Karpas-422 (cell line): ENCODE data around the gene DLGAP1. TPM values are rescaled to one million over a fixed set of nuclear protein-coding genes. Genes with fewer than 3 reads are reported as not detected.
A peak's percentile ranks its signal among the peaks of the same experiment; 100 is the strongest.

Source experiments
- DNase-seq: peaks from one replicate; pipeline ENCODE4 v3.0.0-alpha.2; 2015
- H2AFZ ChIP-seq: fragments of 200-600 bp; sonication (generic); 2 replicates; pipeline ENCODE4 v1.6.1; 2014; ENCODE audit warnings: antibody characterized with exemption, low read length, mixed read lengths
- H3K27ac ChIP-seq: fragments of 200-600 bp; sonication (generic); 2 replicates; pipeline ENCODE4 v1.5.1; 2014; ENCODE audit warnings: mild to moderate bottlenecking, low read length, moderate library complexity
- H3K27me3 ChIP-seq: fragments of 200-600 bp; sonication (generic); 2 replicates; pipeline ENCODE4 v1.6.1; 2014; ENCODE audit warnings: low read length, mixed read lengths
- H3K36me3 ChIP-seq: fragments of 200-600 bp; sonication (generic); 2 replicates; pipeline ENCODE4 v1.6.1; 2014; ENCODE audit warnings: low read length, mixed read lengths; ENCODE audit not compliant: insufficient read depth
- H3K4me1 ChIP-seq: fragments of 200-600 bp; sonication (generic); 2 replicates; pipeline ENCODE4 v1.6.1; 2014; ENCODE audit warnings: mild to moderate bottlenecking, low read length, mixed read lengths
- H3K4me2 ChIP-seq: fragments of 200-600 bp; sonication (generic); 2 replicates; pipeline ENCODE4 v1.6.1; 2014; ENCODE audit warnings: low read length, low read depth, mild to moderate bottlenecking; ENCODE audit not compliant: poor library complexity, severe bottlenecking
- H3K4me3 ChIP-seq: fragments of 200-600 bp; sonication (generic); 2 replicates; pipeline ENCODE4 v1.5.1; 2014; ENCODE audit warnings: mild to moderate bottlenecking, antibody characterized with exemption, low read length, mixed read lengths
- H3K79me2 ChIP-seq: fragments of 200-600 bp; sonication (generic); 2 replicates; pipeline ENCODE4 v1.6.1; 2014; ENCODE audit warnings: mild to moderate bottlenecking, low read length, mixed read lengths
- H3K9ac ChIP-seq: fragments of 200-600 bp; sonication (generic); 2 replicates; pipeline ENCODE4 v1.6.0; 2014; ENCODE audit warnings: low read length
- H3K9me2 ChIP-seq: fragments of 200-600 bp; sonication (generic), shearing (Covaris generic); replicated peaks from 2 replicates; pipeline ENCODE4 v1.6.0; 2014; ENCODE audit warnings: mild to moderate bottlenecking, low read length, moderate library complexity; ENCODE audit not compliant: insufficient read depth
- H3K9me3 ChIP-seq: fragments of 300-700, 200-600 bp; sonication (generic); 2 replicates; pipeline ENCODE4 v1.6.1; 2014; ENCODE audit warnings: low read length, mixed read lengths
- H4K20me1 ChIP-seq: fragments of 200-600 bp; sonication (generic); 2 replicates; pipeline ENCODE4 v1.6.1; 2014; ENCODE audit warnings: mild to moderate bottlenecking, antibody characterized with exemption, low read length, low read depth; ENCODE audit not compliant: insufficient read depth
- total RNA-seq: library from RNA; depleted of rRNA; stranded (reverse); fragments of >200 nt; shearing (Covaris generic); gene quantifications from 2 replicates; pipeline ENCODE4 v1.2.3, GENCODE V29; 2014; ENCODE audit warnings: low replicate concordance

Gene DLGAP1
- total RNA-seq, 1 experiment from 2014 or later, result 8.8 TPM

DNA sequence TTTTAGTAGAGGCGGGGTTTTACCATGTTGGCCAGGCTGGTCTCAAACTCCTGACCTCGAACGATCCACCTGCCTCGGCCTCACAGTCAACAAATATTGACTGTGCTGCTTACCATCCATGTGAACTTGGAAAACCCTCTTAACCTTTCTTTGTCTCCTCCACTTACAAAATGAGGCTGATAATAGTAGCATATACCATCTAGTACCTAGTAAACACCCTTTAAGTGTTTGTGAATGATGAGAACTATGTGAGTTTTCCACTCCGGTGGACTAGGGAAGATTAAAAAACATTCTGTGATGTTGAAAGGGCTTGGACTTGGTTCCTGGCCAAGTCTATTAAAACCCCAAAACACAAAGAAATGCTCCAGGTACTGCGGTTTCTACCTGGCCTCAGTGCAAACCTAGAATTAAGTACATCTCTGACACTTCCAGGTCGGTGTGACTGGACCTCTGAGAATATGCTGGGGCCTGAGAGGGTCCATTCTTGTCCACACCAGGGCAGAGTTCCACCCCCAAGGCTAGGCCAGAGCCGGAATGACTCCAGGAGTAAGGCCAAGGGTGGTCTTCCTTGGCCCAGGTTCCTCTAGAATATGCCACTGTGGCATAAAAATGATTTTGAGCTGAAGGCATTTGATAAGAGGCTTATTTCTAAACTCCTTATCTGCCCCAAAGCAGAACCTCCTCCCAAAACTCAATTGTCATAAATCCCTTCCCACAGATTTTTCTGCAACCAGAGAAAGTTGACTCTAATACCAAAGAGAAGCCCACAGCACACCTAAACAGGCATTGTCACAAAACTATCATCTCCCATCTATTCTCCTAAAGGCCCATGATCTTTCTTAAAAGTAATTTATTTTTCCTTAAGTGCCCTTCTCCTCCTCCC is 787.6 kb downstream of the DLGAP1 start:
- Histone ChIP-seq H3K27me3 (no peaks in the 10 kb centered on the region), H3K9me3 (no peaks in the 10 kb centered on the region), H3K4me1 (no peaks in the 10 kb centered on the region; the same call in 1 of the 2 replicates), H3K79me2 (no peaks in the 10 kb centered on the region), H3K9ac (no peak overlapping the region), H3K9me2 (no peaks in the 10 kb centered on the region), H3K4me3 (no peak overlapping the region), H3K4me2 (no peak overlapping the region), H3K36me3 (no peaks in the 10 kb centered on the region), H3K27ac (no peak overlapping the region), H2AFZ (no peak overlapping the region), H4K20me1 (no peaks in the 10 kb centered on the region)
- DNase-seq, result no peak

- no peak for DNase-seq
- H3K9ac ChIP-seq, result no peak overlapping the region
Observed at GRCh38 chr18:3666526-3667254, 788.4 kb downstream of the DLGAP1 start.

GRCh38 chr18:3665780-3666525 is 789.2 kb downstream of the DLGAP1 start:
- H3K4me2 ChIP-seq, result no peak overlapping the region
- no peak overlapping the region for H2AFZ ChIP-seq
- no peaks in the 10 kb centered on the region for H3K79me2 ChIP-seq
- no peaks in the 10 kb centered on the region for H3K9me3 ChIP-seq
- no peaks in the 10 kb centered on the region for H3K9me2 ChIP-seq
- no peak overlapping the region for H3K27ac ChIP-seq
- H3K27me3 ChIP-seq, result no peaks in the 10 kb centered on the region
- H3K9ac ChIP-seq, result no peak overlapping the region
- peak; percentile 89 for DNase-seq
- no peaks in the 10 kb centered on the region for H3K36me3 ChIP-seq
- no peaks in the 10 kb centered on the region; the same call in 1 of the 2 replicates for H3K4me1 ChIP-seq
- no peaks in the 10 kb centered on the region for H4K20me1 ChIP-seq
- H3K4me3 ChIP-seq, result no peak overlapping the region

More at GRCh38 chr18:3666526-3667254, 788.4 kb downstream of the DLGAP1 start:
- Histone ChIP-seq H2AFZ (no peak overlapping the region), H3K79me2 (no peaks in the 10 kb centered on the region), H3K9me2 (no peaks in the 10 kb centered on the region), H3K4me1 (no peaks in the 10 kb centered on the region; the same call in 1 of the 2 replicates), H3K4me3 (no peak overlapping the region), H3K27ac (no peak overlapping the region), H4K20me1 (no peaks in the 10 kb centered on the region), H3K27me3 (no peaks in the 10 kb centered on the region), H3K9me3 (no peaks in the 10 kb centered on the region), H3K4me2 (no peak overlapping the region), H3K36me3 (no peaks in the 10 kb centered on the region)

- Histone ChIP-seq H3K4me3 (no peak overlapping the region), H3K36me3 (no peaks in the 10 kb centered on the region), H3K9me3 (no peaks in the 10 kb centered on the region), H4K20me1 (no peaks in the 10 kb centered on the region), H3K4me2 (no peak overlapping the region), H3K27ac (no peak overlapping the region), H3K9ac (no peak overlapping the region), H3K79me2 (no peaks in the 10 kb centered on the region), H2AFZ (no peak overlapping the region), H3K4me1 (peaks cover 5% of the 10 kb centered on the region; the same call in 1 of the 2 replicates), H3K27me3 (no peaks in the 10 kb centered on the region), H3K9me2 (no peaks in the 10 kb centered on the region)
- no peak for DNase-seq
Observed at GRCh38 chr18:3665204-3665603, 789.9 kb downstream of the DLGAP1 start.

GRCh38 chr18:3664563-3665178 is 790.4 kb downstream of the DLGAP1 start:
- Histone ChIP-seq H3K4me1 (peaks cover 5% of the 10 kb centered on the region; the same call in 1 of the 2 replicates), H3K27ac (no peak overlapping the region), H3K36me3 (no peaks in the 10 kb centered on the region), H3K4me3 (no peak overlapping the region), H3K9me3 (no peaks in the 10 kb centered on the region), H3K9ac (no peak overlapping the region), H3K27me3 (no peaks in the 10 kb centered on the region), H3K79me2 (no peaks in the 10 kb centered on the region), H4K20me1 (no peaks in the 10 kb centered on the region), H3K9me2 (no peaks in the 10 kb centered on the region), H3K4me2 (no peak overlapping the region), H2AFZ (no peak overlapping the region)
- peak; percentile 51 for DNase-seq

DNA sequence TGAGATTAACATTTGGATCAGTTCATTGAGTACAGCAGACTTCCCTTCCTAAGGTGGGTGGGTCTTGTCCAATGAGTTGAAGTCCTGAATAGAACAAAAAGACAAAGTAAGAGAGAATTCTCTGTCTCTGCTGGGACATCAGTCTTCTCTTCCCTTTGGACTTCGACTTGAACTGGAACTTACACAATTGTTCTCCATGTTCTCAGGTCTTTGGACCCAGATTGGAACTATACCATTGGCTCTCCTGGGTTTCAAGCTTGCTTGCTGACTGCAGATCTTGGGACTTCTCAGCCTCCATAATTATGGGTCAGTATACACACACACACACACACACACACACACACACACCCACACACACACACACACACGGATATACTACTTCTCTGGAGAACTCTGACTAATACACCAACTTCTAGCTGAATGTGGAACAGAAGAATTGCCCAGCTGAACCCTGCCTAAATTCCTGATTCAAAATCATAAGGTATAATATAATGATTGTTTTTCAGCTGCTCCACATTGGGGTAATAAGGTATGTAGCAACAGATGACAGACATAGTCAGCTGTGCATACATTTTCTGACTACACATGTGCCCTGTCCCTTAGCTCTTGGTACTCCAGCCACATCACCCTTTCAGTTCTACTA is 791.1 kb downstream of the DLGAP1 start:
- Histone ChIP-seq H3K9me3 (no peaks in the 10 kb centered on the region), H3K9me2 (no peaks in the 10 kb centered on the region), H3K4me2 (no peak overlapping the region), H4K20me1 (no peaks in the 10 kb centered on the region), H3K79me2 (no peaks in the 10 kb centered on the region), H2AFZ (no peak overlapping the region), H3K27me3 (no peaks in the 10 kb centered on the region), H3K4me1 (peaks cover 5% of the 10 kb centered on the region; the same call in 1 of the 2 replicates), H3K36me3 (no peaks in the 10 kb centered on the region), H3K4me3 (no peak overlapping the region), H3K27ac (no peak overlapping the region), H3K9ac (no peak overlapping the region)
- DNase-seq, result no peak

DNA sequence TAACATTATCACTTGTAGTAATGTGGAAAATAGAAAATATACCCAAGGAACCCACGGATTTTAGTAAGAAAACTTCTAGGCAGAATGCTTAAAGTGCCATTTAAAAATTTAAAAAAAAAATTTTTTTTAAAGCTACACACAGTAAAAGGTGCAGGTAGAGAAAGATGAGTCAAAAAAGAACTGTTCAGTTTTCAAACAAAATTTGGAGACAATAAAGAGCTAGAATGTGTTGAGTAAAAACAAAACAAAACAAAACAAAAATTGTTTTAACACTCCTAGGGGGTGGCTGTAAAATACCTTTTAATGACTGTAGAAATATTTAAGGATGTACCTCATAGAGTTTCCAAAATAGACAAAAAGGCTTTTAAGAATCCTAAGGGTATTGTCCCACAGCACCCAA is 793.1 kb downstream of the DLGAP1 start:
- Histone ChIP-seq H3K36me3 (no peaks in the 10 kb centered on the region), H3K9ac (no peak overlapping the region), H3K4me2 (no peak overlapping the region), H3K27me3 (no peaks in the 10 kb centered on the region), H3K79me2 (no peaks in the 10 kb centered on the region), H3K4me3 (no peak overlapping the region), H3K9me3 (no peaks in the 10 kb centered on the region), H3K4me1 (peaks cover 5% of the 10 kb centered on the region; the same call in 1 of the 2 replicates), H4K20me1 (no peaks in the 10 kb centered on the region), H3K27ac (no peak overlapping the region), H3K9me2 (no peaks in the 10 kb centered on the region), H2AFZ (no peak overlapping the region)
- no peak for DNase-seq
